WTC11 (cell line): ENCODE results near the gene SLC36A1. TPM values are rescaled to one million over a fixed set of nuclear protein-coding genes. Genes with fewer than 3 reads are reported as not detected.

Source experiments
- ATAC-seq: fragments of 200-7000 bp; cut with Tn5 transposase; 2 replicates; pipeline ENCODE4 v1.10.0; 2021; ENCODE audit warnings: mild to moderate bottlenecking, moderate library complexity
- CTCF ChIA-PET: fragments of 300-600 bp; sonication (Branson Sonifier 250); formaldehyde crosslinking; loops from one replicate; lab custom pipeline; 2021; ENCODE audit warnings: antibody characterized with exemption; lab: Charles Lee
- POLR2A ChIA-PET: fragments of 350-600 bp; sonication (Branson Sonifier 250); formaldehyde crosslinking; loops from one replicate; lab custom pipeline; 2021; ENCODE audit warnings: antibody characterized with exemption; lab: Charles Lee
- DNase-seq: peaks from one replicate; pipeline ENCODE4 v3.0.0; 2021; ENCODE audit warnings: low spot score
- H3K27ac Mint-ChIP-seq: 2 replicates; pipeline ENCODE4 v1.8.0; 2021; ENCODE audit warnings: mixed read lengths
- H3K27me3 Mint-ChIP-seq: 2 replicates; pipeline ENCODE4 v1.8.0; 2021; ENCODE audit warnings: low read depth, mild to moderate bottlenecking, moderate library complexity, mixed read lengths
- H3K36me3 Mint-ChIP-seq: 2 replicates; pipeline ENCODE4 v1.8.0; 2021; ENCODE audit warnings: mixed read lengths
- H3K4me1 Mint-ChIP-seq: 2 replicates; pipeline ENCODE4 v1.8.0; 2022; ENCODE audit warnings: mixed read lengths
- H3K4me3 Mint-ChIP-seq: 2 replicates; pipeline ENCODE4 v1.8.0; 2021; ENCODE audit warnings: mild to moderate bottlenecking, moderate library complexity, mixed read lengths
- H3K9me3 Mint-ChIP-seq: 2 replicates; pipeline ENCODE4 v1.8.0; 2021; ENCODE audit warnings: mixed read lengths
- ARID4B ChIP-seq: sonication (generic); formaldehyde crosslinking; IDR thresholded peaks from 2 replicates; pipeline ENCODE4 v1.8.0; 2023; ENCODE audit warnings: missing genetic modification reagents, mild to moderate bottlenecking, borderline replicate concordance
- ELF4 ChIP-seq: sonication (generic); formaldehyde crosslinking; IDR thresholded peaks from 2 replicates; pipeline ENCODE4 v1.8.1; 2022; ENCODE audit warnings: low read depth, mild to moderate bottlenecking, moderate library complexity, missing genetic modification reagents
- ESRRA ChIP-seq: sonication (generic); formaldehyde crosslinking; IDR thresholded peaks from 2 replicates; pipeline ENCODE4 v1.8.1; 2022; ENCODE audit warnings: mild to moderate bottlenecking, missing genetic modification reagents, borderline replicate concordance
- FOXK1 ChIP-seq: sonication (generic); formaldehyde crosslinking; IDR thresholded peaks from 2 replicates; pipeline ENCODE4 v1.8.0; 2022; ENCODE audit warnings: mild to moderate bottlenecking, moderate library complexity, missing genetic modification reagents
- GRHL2 ChIP-seq: fragments of 250-450 bp; sonication (Bioruptor Pico); IDR thresholded peaks from 2 replicates; pipeline ENCODE4 v1.8.0; 2022; ENCODE audit warnings: mild to moderate bottlenecking, moderate library complexity; ENCODE audit not compliant: insufficient replicate concordance, severe bottlenecking
- HMGA2 ChIP-seq: fragments of 250-450 bp; sonication (Bioruptor Pico); IDR thresholded peaks from 2 replicates; pipeline ENCODE4 v1.4.0; 2021; ENCODE audit warnings: mild to moderate bottlenecking, moderate library complexity
- NR2C2 ChIP-seq: sonication (generic); formaldehyde crosslinking; IDR thresholded peaks from 2 replicates; pipeline ENCODE4 v1.8.0; 2022; ENCODE audit warnings: mild to moderate bottlenecking, missing genetic modification reagents
- NR3C1 ChIP-seq: sonication (generic); formaldehyde crosslinking; conservative IDR thresholded peaks from 2 replicates; pipeline ENCODE4 v1.8.1; 2023; ENCODE audit warnings: low read depth, mild to moderate bottlenecking, missing genetic modification reagents
- RELA ChIP-seq: sonication (generic); formaldehyde crosslinking; IDR thresholded peaks from 2 replicates; pipeline ENCODE4 v1.8.1; 2022; ENCODE audit warnings: missing genetic modification reagents, mild to moderate bottlenecking, borderline replicate concordance
- RORB ChIP-seq: fragments of 250-450 bp; sonication (Bioruptor Pico); IDR thresholded peaks from 2 replicates; pipeline ENCODE4 v1.9.0; 2021; ENCODE audit warnings: mild to moderate bottlenecking
- SMAD4 ChIP-seq: sonication (generic); formaldehyde crosslinking; IDR thresholded peaks from 2 replicates; pipeline ENCODE4 v1.8.0; 2022; ENCODE audit warnings: mild to moderate bottlenecking, missing genetic modification reagents
- SP1 ChIP-seq: sonication (generic); formaldehyde crosslinking; conservative IDR thresholded peaks from 2 replicates; pipeline ENCODE4 v1.8.1; 2022; ENCODE audit warnings: missing genetic modification reagents
- TEAD4 ChIP-seq: sonication (generic); formaldehyde crosslinking; IDR thresholded peaks from 2 replicates; pipeline ENCODE4 v1.8.0; 2022; ENCODE audit warnings: mild to moderate bottlenecking, missing genetic modification reagents
- ZNF263 ChIP-seq: sonication (generic); formaldehyde crosslinking; IDR thresholded peaks from 2 replicates; pipeline ENCODE4 v1.8.1; 2022; ENCODE audit warnings: low read depth, mild to moderate bottlenecking, moderate library complexity, missing genetic modification reagents
- ZNF512 ChIP-seq: sonication (generic); formaldehyde crosslinking; IDR thresholded peaks from 2 replicates; pipeline ENCODE4 v1.8.1; 2022; ENCODE audit warnings: missing genetic modification reagents, borderline replicate concordance
- total RNA-seq: library from RNA; stranded (reverse); gene quantifications from 3 replicates; pipeline ENCODE4 v1.2.3, GENCODE V29; 2021
- TF ChIP-seq, protein P1 (sequence below): sonication (generic); formaldehyde crosslinking; conservative IDR thresholded peaks from 2 replicates; pipeline ENCODE4 v1.8.1; 2023; ENCODE audit warnings: mild to moderate bottlenecking, low read depth, missing genetic modification reagents, moderate library complexity
- TF ChIP-seq, protein P2 (sequence below): sonication (generic); formaldehyde crosslinking; IDR thresholded peaks from 2 replicates; pipeline ENCODE4 v1.8.1; 2023; ENCODE audit warnings: mild to moderate bottlenecking, missing genetic modification reagents
- TF ChIP-seq, protein P3 (sequence below): sonication (generic); formaldehyde crosslinking; IDR thresholded peaks from 2 replicates; pipeline ENCODE4 v1.8.0; 2022; ENCODE audit warnings: mild to moderate bottlenecking, missing genetic modification reagents
- TF ChIP-seq, protein P4 (sequence below): sonication (generic); formaldehyde crosslinking; IDR thresholded peaks from 2 replicates; pipeline ENCODE4 v1.8.0; 2022; ENCODE audit warnings: mild to moderate bottlenecking, missing genetic modification reagents

SLC36A1 gene
- total RNA-seq, 1 experiment from 2014 or later, result 12.2 TPM

DNA sequence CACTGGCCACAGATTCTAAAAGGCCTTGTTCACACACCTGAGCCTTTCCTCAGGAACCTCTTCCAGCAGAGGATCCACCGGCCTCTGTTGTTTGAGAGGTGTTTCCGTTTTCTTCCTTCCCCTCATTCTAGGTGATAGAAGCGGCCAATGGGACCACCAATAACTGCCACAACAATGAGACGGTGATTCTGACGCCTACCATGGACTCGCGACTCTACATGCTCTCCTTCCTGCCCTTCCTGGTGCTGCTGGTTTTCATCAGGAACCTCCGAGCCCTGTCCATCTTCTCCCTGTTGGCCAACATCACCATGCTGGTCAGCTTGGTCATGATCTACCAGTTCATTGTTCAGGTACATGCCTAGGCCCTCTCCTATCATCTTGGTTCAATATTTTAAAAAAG lies 20.2 kb downstream of the SLC36A1 start:
- no peaks in the 10 kb centered on the region for H3K9me3 Mint-ChIP-seq
- POLR2A ChIA-PET, result no interaction called here
- DNase-seq (no peak), ATAC-seq (no peak)
- CTCF ChIA-PET, result no interaction called here
- H3K36me3 Mint-ChIP-seq, result peaks cover 21% of the 10 kb centered on the region
- TF ChIP-seq, protein P1, sequence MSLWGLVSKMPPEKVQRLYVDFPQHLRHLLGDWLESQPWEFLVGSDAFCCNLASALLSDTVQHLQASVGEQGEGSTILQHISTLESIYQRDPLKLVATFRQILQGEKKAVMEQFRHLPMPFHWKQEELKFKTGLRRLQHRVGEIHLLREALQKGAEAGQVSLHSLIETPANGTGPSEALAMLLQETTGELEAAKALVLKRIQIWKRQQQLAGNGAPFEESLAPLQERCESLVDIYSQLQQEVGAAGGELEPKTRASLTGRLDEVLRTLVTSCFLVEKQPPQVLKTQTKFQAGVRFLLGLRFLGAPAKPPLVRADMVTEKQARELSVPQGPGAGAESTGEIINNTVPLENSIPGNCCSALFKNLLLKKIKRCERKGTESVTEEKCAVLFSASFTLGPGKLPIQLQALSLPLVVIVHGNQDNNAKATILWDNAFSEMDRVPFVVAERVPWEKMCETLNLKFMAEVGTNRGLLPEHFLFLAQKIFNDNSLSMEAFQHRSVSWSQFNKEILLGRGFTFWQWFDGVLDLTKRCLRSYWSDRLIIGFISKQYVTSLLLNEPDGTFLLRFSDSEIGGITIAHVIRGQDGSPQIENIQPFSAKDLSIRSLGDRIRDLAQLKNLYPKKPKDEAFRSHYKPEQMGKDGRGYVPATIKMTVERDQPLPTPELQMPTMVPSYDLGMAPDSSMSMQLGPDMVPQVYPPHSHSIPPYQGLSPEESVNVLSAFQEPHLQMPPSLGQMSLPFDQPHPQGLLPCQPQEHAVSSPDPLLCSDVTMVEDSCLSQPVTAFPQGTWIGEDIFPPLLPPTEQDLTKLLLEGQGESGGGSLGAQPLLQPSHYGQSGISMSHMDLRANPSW, result no peak
- TF ChIP-seq NR3C1 (CRISPR knock-in tag), result no peak
- TF ChIP-seq NR2C2 (CRISPR knock-in tag), result no peak
- TF ChIP-seq FOXK1 (CRISPR knock-in tag), result no peak
- TF ChIP-seq RELA (CRISPR knock-in tag), result no peak
- TF ChIP-seq GRHL2 (CRISPR knock-in tag), result no peak
- no peak for TF ChIP-seq ESRRA (CRISPR knock-in tag)
- no peak for TF ChIP-seq ARID4B (CRISPR knock-in tag)
- no peak for TF ChIP-seq TEAD4
- TF ChIP-seq, protein P2, sequence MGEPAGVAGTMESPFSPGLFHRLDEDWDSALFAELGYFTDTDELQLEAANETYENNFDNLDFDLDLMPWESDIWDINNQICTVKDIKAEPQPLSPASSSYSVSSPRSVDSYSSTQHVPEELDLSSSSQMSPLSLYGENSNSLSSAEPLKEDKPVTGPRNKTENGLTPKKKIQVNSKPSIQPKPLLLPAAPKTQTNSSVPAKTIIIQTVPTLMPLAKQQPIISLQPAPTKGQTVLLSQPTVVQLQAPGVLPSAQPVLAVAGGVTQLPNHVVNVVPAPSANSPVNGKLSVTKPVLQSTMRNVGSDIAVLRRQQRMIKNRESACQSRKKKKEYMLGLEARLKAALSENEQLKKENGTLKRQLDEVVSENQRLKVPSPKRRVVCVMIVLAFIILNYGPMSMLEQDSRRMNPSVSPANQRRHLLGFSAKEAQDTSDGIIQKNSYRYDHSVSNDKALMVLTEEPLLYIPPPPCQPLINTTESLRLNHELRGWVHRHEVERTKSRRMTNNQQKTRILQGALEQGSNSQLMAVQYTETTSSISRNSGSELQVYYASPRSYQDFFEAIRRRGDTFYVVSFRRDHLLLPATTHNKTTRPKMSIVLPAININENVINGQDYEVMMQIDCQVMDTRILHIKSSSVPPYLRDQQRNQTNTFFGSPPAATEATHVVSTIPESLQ (CRISPR knock-in tag), result no peak
- no peak for TF ChIP-seq SP1 (CRISPR knock-in tag)
- no peak for TF ChIP-seq RORB (CRISPR knock-in tag)
- no peak overlapping the region for H3K27ac Mint-ChIP-seq
- H3K4me1 Mint-ChIP-seq, result no peaks in the 10 kb centered on the region
- no peak overlapping the region for H3K4me3 Mint-ChIP-seq
- H3K27me3 Mint-ChIP-seq, result no peaks in the 10 kb centered on the region

DNA sequence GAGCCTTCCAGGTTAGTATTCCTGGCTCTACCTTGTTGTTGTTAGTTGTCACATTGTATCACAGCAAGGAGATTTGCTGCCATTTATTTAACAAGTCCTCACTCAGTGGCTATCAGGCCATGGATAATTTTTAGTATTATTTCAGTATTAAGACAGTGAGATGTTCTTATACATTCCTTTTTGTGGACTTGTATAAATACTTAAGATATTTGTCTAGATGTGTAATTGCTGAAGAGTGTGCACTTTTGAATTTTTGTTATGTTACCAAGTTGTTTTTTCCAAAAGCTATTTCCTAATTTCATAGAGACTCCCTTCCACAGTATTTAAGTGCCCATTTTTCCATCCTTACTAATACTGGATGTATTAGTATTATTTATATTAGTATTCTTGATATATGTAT lies 22.0 kb downstream of the SLC36A1 start:
- Mint-ChIP-seq H3K27me3 (no peaks in the 10 kb centered on the region), H3K36me3 (peaks cover 25% of the 10 kb centered on the region)
- TF ChIP-seq SP1 (CRISPR knock-in tag) (no peak), ELF4 (CRISPR knock-in tag) (no peak), ZNF263 (CRISPR knock-in tag) (no peak), HMGA2 (no peak), GRHL2 (CRISPR knock-in tag) (no peak), SMAD4 (CRISPR knock-in tag) (no peak), ZNF512 (no peak)
- TF ChIP-seq, protein P3, sequence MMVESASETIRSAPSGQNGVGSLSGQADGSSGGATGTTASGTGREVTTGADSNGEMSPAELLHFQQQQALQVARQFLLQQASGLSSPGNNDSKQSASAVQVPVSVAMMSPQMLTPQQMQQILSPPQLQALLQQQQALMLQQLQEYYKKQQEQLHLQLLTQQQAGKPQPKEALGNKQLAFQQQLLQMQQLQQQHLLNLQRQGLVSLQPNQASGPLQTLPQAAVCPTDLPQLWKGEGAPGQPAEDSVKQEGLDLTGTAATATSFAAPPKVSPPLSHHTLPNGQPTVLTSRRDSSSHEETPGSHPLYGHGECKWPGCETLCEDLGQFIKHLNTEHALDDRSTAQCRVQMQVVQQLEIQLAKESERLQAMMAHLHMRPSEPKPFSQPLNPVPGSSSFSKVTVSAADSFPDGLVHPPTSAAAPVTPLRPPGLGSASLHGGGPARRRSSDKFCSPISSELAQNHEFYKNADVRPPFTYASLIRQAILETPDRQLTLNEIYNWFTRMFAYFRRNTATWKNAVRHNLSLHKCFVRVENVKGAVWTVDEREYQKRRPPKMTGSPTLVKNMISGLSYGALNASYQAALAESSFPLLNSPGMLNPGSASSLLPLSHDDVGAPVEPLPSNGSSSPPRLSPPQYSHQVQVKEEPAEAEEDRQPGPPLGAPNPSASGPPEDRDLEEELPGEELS (CRISPR knock-in tag), result no peak
- TF ChIP-seq, protein P4, sequence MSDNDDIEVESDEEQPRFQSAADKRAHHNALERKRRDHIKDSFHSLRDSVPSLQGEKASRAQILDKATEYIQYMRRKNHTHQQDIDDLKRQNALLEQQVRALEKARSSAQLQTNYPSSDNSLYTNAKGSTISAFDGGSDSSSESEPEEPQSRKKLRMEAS (CRISPR knock-in tag), result no peak

More for the DNA sequence above, 22.0 kb downstream of the SLC36A1 start:
- Mint-ChIP-seq H3K9me3 (no peaks in the 10 kb centered on the region), H3K4me1 (no peaks in the 10 kb centered on the region), H3K27ac (no peak overlapping the region), H3K4me3 (no peak overlapping the region)
- DNase-seq (no peak), ATAC-seq (no peak)
- POLR2A ChIA-PET, result no interaction called here
- CTCF ChIA-PET, result no interaction called here
